Activated CD8-positive, alpha-beta memory T cell treated with anti-CD3 and anti-CD28 coated beads for 24 hours (primary cell): ENCODE data around the gene THBS1.

Source experiments
- DNase-seq: peaks from one replicate; pipeline ENCODE4 v3.0.0-alpha.2; 2020

THBS1 gene

DNA sequence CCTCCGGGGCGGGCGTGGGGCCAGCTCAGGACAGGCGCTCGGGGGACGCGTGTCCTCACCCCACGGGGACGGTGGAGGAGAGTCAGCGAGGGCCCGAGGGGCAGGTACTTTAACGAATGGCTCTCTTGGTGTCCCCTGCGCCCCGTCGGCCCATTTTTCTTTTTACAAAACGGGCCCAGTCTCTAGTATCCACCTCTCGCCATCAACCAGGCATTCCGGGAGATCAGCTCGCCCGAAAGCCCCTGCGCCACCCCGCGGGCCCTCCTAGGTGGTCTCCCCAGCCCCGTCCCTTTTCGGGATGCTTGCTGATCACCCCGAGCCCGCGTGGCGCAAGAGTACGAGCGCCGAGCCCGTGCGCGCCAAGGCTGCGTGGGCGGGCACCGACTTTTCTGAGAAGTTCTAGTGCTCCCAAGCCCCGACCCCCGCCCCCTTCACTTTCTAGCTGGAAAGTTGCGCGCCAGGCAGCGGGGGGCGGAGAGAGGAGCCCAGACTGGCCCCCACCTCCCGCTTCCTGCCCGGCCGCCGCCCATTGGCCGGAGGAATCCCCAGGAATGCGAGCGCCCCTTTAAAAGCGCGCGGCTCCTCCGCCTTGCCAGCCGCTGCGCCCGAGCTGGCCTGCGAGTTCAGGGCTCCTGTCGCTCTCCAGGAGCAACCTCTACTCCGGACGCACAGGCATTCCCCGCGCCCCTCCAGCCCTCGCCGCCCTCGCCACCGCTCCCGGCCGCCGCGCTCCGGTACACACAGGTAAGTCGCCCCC is at the start of gene THBS1:
Gene THBS1 (plus strand): TSS at position 595 of the 757 bp plus-strand sequence. CDS start 779 bp downstream, outside the sequence.
- peak; percentile 85 for DNase-seq

DNA sequence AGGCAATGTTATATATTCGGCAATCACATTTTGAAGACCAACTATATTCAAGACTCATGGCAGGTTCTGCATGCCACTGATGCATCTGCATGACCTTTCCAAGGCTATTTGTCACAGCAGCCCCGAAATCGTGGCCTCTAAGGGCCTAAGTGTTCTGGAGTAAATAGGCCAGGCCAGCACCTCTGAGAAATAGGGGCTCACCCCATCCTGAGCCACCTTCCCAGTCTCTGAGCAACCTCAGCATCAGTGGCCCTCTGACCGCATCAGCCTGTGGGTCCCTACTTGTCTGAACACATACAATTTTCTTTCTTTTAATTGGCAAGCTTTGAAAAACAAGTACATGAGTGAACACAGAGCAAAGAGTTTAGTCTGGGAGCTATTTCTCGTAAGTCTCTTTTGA is 45.9 kb upstream of the THBS1 start:
- no peak for DNase-seq

DNA sequence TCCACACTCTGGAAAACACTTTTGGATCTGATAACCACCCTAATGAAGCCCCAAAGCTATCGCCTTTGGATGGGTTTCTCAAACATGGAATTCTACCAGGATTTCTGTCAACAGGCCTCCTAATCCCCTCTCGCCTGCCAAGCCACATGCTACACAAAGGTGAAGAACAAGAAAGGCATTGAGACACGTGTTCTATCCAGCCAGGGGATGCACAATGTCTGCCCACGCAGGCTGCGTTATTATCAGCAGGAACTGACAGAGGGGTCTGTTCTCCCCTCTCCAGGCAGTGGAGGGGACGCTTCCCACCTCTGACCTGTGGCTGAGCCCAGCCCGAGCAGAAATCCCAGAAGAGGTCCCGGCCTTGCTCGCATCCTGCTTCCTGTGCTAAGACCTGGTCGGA is 45.4 kb upstream of the THBS1 start:
- no peak for DNase-seq

DNA sequence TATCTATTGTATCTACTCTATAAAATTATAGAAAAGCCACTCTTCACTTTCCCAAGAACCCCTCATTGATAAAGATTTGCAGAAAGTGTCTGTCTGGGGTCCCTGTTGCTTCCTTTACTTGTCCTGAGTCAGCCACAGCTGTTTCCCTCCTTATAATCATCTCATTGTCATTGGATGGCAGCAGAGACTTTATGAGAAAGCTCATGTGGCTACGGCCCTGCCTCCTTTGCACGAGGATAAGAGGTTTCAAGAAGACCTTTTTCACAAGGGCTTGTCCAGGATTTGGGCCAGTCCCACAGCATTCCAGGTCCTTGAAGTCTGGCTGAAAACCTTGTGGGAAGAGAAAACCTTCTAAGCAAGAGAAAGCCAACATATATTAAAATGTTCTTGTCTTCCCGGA is 41.9 kb upstream of the THBS1 start:
- no peak for DNase-seq

DNA sequence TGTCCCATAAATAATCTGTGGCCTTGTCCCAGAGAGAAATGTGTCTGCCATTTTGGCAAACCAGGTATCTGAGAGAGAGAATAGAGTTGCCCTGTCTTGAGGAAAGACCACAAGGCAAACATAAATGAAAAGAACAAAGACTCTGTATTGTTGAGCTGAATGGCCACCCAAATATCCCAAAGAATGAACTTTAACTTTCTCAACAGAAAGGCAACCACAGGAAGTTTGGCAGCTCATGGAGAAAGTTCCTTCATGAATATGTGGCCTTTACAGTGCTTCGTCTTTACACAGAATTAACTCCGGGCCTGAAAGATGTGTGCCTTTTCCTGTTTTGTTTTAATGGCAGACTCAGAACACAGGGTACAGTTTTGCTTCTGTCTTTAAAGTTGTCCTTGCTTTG is 41.4 kb upstream of the THBS1 start:
- DNase-seq: no peak

DNA sequence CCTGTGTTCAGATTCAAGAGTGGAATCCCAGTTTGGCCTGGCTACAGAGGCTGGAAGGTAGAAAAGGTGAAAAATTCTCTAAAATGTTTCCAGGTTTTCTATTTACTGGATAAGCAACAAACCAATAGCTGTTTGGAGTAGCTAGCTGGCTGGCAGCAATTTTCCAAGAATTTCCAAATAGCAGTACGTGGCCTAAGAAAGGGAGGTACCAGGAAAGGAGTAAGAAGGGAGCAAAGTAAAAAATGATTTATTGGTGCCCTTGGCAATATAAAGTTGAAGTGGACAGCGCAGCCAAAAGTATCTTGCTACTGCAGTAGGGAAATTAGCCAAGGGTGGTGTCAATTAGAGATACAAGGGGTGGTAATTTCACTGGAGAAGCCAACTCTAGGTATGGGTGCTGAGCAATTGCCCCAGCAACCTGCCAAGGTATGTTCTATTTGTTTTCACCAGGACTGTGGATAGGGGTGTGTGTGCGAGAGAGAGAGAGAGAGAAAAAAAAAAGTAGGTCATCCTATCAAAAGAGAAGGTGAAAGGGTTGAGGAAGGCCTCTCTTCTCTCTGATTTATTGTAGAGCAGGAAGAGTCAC is 40.8 kb upstream of the THBS1 start:
- no peak for DNase-seq

DNA sequence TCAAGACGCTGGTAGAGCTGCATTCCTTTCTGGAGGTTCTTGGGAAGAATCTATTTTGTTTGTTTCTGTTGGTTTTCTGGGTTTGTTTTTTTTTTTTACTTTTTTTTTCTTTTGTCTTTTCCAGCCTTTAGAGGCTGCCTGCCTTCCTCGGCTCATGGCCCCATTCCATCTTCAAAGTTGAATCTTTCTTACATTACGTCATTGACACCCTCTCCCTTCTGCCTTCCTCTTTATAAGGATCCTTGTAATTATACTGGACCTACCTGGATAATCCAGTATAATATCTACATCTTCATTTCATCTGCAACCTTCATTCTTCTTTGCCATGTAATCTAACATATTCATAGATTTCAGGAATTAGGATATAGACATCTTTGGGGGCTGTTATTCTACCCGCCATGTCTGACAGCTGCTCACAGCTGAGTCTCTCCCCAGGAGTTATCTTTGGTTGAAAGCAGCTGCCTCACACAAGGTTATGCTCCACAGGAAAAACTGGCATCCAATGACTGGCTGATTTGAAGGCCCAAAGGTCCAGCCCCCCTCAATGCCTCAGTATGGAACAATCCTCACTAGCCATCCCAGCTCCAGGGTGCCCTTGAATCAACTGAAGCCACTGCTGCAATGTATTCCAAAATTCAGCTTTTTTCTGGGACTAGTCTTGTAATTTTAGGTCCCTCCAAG is 38.4 kb upstream of the THBS1 start:
- no peak for DNase-seq

DNA sequence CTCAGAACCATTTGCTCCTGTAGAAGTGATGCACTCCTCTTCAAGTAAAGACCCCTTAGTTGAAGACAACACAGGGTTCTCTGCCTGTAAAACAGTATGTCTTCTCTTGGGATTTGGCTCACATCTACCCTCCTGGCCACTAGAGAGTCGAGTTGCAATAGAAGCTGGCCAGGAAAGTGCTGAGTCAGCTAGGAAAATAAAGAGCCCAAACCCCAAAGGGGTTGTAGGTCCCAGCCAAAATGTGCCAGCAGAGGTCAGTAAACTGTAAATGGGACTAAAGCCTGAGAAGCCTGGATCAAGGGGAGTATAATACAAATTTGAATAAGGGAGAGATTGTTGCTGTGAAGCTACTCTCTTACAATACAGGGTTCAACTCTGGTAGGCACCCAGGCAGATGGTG is 37.2 kb upstream of the THBS1 start:
- no peak for DNase-seq

DNA sequence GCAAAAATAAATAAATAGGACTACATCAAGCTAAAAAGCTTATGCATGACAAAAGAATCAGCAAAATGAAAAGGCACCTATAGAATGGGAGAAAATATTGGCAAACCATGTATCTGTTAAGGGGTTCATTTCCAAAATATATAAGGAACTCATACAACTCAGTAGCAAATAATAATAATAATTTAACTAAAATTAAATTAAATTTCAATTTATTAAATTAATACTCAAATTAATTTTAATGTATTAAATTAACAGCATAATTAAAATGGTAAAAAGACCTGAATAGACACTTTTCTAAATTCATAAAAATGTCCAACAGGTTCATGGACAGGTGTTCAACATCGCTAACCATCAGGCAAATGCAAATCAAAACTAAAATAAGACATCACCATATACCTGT is 34.0 kb upstream of the THBS1 start:
- DNase-seq: no peak

DNA sequence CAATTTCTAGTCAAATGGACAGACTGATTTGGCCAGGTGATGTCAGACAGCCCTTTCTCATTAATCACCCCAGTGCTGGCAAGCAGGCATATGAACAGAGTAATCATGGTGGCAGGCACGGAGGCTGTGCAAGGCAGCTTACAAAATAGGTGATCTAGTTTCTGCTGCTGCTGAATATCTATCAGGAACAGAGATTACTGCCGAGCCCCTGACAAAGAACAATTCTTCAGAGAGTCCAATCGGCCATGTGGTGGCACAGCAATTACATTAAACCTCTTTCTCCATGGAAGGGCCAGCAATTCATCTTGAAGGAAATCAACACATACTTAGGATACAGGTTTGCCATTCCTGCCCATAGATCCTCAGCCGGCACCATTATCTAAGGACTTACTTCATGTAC is 32.3 kb upstream of the THBS1 start:
- DNase-seq: no peak

DNA sequence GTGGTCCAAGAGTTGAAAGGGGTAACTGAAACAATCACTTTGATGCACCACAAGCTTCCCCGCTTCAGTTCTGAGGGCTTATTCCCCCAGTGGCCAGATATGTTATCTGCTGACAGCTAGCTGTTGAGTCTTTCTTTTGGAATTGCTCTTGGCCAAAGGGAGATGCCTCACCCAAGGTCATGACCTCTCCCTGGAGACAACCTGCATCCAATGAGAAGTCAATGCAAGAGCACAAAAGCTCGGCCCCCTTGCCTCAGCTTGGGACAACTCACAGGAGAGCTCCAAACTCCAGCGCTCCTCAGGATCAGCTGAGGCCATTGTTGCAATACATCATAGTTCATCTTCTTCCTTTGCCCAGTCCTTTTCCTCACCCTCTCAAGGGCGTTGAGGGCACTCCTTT is 31.0 kb upstream of the THBS1 start:
- no peak for DNase-seq

DNA sequence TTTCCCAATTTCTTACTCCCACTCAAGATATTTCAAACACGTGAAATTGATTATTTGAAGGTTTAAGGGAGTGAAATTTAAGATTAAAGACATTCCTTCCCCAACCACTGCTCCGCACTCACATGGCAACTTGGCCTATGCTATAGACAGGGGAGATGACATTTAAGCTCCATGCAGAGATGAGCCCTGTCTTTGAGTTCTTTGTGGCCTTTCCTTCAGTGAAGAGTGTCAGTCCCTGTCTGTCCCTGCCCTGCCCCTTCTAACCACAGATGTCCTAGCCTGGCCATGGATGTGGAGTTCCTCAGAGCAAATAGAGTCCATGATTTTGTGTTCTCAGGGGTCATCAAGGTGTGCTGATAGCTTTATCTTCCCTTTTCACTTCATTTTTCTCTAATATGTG is 29.4 kb upstream of the THBS1 start:
- DNase-seq: no peak

DNA sequence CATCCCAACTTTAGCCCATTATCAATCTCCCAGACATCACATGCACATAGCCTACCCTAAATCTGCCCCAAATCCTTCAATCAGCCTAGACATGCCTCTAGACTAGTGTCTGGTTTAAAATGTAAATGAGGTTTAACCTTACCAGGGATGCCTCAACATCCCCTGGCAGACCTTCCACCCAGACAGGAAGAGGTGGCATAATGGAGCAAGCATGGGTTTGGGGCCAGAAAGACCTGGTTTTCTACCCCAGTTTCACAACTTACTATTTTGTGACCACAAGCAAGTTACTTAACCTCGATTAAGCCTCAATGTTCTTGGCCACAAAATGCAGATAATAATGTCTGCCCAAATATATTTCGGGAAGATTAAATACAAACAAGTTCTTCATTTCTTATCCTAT is 28.3 kb upstream of the THBS1 start:
- DNase-seq: no peak

DNA sequence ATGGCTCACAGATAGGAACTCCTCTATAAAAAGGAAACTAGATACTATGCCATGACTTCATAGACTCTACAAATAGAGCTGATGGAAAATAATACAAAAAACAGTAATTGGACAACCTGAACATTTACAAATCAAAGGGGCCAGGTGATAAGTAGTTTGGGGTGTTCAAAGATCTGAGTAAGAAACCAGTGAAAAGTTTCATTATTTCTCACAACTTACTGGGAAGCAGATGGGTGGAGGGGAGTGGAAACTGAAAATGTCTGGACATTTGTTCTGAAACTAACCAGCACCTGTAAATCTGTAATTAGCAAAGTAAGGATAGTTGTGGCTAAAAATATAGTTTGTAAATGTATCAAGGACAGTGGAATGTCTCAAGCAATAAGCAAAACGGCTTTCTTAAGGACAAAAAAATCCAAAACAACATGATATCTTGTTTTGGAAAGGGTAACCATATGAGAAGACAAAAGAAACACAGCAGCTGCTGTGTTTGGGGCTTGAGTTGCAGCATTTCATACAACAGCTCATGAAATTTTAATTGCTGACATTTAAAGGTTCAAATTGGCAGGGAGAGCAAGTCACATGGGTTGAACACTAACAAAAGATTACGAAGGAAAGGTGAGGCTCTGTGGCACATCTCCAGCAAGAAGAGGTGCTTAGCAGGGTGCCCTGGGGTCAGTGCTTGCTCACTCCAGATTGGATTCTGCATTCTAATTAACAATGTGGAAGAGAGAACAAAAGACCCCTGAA is 26.8 kb upstream of the THBS1 start:
- no peak for DNase-seq

DNA sequence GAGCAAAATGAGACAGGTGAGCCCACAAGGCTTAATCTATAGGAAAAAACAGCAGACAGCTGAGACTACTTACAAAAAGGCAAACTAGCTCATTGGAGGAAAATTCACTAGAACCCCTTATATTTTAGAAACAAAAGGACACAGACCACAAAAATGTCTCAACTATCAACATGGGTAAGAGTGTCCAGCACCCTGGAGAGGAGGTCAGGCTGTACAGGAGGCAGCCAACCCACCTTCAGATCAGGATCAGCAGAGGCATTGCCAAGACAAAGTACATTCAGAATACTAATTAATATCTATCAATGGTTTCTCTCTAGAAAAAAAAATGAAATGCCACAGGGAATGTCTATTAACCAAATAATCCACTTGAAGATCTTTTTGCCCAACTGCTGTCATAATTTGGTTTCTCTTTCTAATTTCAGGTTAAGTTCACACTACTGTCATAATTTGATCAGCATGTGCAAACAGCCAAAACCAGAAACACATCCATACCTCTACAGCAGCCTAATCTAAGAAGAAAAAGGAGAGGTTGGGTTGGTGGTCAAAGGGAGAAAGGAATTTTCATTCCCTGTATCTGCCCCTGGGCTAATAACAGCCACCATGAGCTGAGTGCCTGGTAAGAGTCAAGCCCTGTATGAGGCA is 26.0 kb upstream of the THBS1 start:
- no peak for DNase-seq

DNA sequence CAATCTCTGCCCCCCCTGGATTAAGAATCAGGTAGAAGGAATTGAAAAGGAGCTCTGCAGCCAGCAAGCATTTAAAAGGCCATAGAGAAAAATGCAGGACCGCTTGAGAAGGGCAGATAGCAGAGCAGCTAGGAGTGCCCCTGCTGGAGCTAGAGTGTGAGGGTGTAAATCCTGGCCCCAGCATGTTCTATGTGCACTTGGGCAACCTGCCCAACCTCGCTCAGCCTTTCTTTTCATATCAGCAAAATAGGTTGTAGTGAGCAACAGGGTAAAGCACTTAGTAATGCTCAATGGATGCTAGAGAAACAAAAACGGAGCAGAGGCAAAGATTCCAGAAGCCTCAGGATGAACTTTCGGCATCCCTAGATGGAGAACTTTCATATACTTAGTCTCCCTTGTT is 25.0 kb upstream of the THBS1 start:
- no peak for DNase-seq

DNA sequence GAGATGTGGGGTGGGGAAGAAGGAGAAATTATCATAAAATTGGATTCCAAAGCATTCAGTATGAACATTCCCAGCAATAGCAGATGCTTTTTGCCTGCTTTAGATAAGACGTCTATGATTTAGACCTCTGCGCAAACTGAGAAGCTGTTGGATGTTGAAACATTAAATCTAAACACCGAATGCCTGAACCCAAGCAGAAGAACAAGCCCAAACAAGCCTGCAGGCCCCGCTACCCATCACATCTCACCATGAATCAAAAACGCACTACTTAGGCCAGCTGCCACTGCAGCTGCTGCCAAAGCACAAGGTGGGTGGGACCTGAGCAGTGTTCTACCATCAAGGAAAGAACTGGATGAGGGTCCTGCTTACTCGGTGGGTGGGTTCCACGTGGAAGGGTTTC is 24.4 kb upstream of the THBS1 start:
- DNase-seq: no peak

DNA sequence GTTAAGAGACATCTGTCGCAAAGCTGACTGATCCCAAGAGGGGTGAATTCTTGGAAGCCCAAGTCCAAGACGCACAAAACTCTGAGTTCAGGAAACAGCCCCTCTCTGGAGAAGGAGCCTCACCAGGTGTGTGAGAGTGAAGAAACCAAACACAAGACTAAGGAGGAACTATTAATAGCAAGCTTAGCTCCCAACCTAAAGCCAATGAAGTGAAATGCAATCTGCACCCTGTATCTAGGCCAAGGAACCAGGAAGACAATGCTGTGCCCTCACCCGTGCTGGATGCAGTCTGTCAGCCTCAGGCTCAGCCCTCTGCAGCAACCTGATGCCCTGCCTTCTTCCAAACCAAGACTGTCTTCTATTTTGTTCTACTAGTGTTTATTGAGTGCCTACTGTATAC is 22.5 kb upstream of the THBS1 start:
- no peak for DNase-seq

DNA sequence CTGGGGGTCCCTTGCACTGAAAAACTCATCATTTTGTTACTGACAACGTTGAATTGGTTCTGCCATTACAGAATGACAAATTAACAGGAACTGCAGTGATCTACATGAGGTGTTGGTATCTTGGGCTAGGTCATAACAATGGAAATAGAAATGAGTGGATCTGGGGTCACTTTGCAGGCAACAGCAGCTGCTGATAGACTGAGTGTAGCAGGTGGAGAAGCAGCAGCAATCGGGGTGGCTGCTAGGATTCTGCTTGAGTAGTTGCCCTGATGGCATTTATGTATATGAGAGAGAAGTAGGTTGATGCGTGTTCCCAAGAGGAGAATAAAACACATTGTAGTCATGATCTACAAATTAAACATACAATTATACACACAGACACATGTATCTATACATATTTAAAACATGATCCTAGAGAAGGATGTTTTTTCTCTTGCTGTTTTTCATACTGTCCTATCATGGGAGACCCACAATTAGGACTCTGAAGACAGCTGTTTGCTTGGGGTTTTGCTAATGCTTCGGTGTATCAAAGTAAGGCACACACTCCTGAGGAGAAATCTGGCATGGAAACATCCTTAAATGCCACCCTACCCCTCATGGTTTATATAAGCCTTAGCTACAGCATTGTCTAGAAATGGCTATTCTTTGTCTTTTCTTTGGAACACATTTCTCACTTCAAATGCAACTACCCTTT is 15.8 kb upstream of the THBS1 start:
- DNase-seq: no peak

DNA sequence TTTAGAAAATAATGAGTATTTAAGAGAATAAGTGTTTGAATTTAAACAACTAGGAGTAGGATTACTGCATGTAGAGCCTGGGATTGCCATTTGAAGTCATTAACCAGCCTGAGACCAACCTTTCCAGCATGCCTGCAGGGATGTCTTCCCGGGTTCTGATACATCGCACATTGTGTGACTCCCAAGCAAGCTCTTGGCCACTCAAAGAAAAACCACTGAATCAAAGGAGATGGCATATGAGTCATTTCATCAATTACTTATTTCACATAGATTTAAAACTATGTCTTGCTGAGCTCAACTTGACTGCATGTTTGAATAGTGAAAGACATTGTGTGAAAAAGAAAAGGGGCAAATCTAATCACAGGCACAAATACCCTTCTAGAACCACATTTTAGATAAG is 15.0 kb upstream of the THBS1 start:
- no peak for DNase-seq

DNA sequence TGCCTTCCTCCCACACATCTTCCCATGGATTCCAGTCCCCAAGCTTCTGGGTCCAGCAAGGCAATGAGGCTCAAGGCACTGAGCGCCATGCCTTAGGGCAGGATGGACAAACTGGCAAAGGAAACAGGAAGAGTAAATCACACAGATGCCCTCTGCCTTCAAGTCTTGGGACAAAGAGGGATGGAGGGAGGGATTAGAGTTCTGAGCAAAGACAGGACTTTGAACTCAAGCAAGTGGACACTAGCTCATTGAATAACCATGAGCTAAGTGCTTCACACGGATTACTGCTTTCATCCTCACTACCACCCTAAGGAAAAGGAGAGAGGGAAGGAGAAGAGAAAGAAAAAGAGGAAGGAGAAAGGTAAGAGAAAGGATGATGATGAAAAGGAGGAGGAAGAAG is 7.6 kb upstream of the THBS1 start:
- no peak for DNase-seq

DNA sequence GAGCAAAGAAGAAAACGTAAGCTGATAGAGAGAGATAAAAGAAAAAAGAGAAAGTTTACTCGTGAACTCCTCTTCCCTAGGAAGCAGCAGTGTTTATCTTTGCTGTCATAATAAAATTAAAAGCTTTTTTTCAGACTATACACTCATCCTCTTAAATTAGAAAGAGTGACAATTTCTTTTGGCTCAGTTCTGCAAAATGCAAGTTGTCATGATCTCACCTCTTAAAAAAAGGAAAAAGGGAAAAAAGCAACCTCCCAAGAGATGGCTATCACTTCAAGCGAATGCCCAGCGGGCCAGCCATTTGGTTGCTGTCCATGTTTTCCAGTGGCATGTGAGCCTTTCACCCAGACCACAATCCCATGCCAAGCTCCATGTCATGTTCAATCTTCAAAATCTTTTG is 7.0 kb upstream of the THBS1 start:
- DNase-seq: no peak

DNA sequence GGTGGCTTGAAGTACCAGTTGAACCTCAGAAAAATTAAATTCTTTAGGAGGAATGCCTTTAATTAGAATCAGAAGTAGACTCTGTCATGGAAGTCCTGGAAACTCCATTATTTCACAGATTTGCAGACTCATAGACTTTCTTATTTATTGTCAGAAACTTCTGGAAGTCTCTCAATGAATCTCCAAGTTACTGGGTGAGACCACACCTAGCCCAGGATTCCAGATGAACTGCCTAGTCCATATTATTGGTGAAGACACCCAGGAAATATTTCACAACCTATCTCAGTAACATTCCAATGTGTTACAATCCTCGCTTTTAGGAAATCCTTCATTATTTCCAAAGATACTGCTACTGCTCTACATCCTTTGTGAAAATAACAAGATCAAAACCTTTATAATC is 6.5 kb upstream of the THBS1 start:
- DNase-seq: no peak
